ENCODE measurements around the gene FNDC8. TPM values are rescaled to one million over a fixed set of nuclear protein-coding genes. Genes with fewer than 3 reads are reported as not detected.

FNDC8 gene
- total RNA-seq, result not detected

GRCh38 chr17:35121315-35121714 lies at the start of gene FNDC8:
TSS of gene FNDC8 (plus strand) at chr17:35121615. CDS start at chr17:35121694, 79 bp downstream.
- Mint-ChIP-seq H3K36me3 (peaks cover 15% of the 10 kb centered on the region), H3K9me3 (no peaks in the 10 kb centered on the region), H3K4me3 (no peak within 1 kb of the TSS), H3K27me3 (peaks cover 3% of the 10 kb centered on the region), H3K4me1 (peaks cover 26% of the 10 kb centered on the region), H3K27ac (no peak within 1 kb of the TSS)
- no peak for DNase-seq

- Mint-ChIP-seq H3K27me3 (no peaks in the 10 kb centered on the region), H3K36me3 (peaks cover 2% of the 10 kb centered on the region), H3K4me1 (peaks cover 52% of the 10 kb centered on the region), H3K9me3 (no peaks in the 10 kb centered on the region), H3K4me3 (no peak overlapping the region), H3K27ac (peak overlapping the region; percentile 86)
- peak; percentile 11 for DNase-seq
Observed at GRCh38 chr17:35073183-35073790, 48.1 kb upstream of the FNDC8 start.

GRCh38 chr17:35073991-35074627 lies 47.3 kb upstream of the FNDC8 start:
- Mint-ChIP-seq H3K9me3 (no peaks in the 10 kb centered on the region), H3K4me1 (peaks cover 49% of the 10 kb centered on the region), H3K36me3 (peaks cover 2% of the 10 kb centered on the region), H3K4me3 (no peak overlapping the region), H3K27me3 (no peaks in the 10 kb centered on the region), H3K27ac (peak overlapping the region; percentile 86)
- peak; percentile 11 for DNase-seq

GRCh38 chr17:35074711-35075707 lies 46.4 kb upstream of the FNDC8 start:
- H3K36me3 Mint-ChIP-seq, result peaks cover 4% of the 10 kb centered on the region
- peak overlapping the region; percentile 72 for H3K27ac Mint-ChIP-seq
- peaks cover 55% of the 10 kb centered on the region for H3K4me1 Mint-ChIP-seq
- no peak for DNase-seq
- no peak overlapping the region for H3K4me3 Mint-ChIP-seq
- no peaks in the 10 kb centered on the region for H3K9me3 Mint-ChIP-seq
- no peaks in the 10 kb centered on the region for H3K27me3 Mint-ChIP-seq

GRCh38 chr17:35076874-35077273 lies 44.5 kb upstream of the FNDC8 start:
- Mint-ChIP-seq H3K27ac (no peak overlapping the region), H3K9me3 (no peaks in the 10 kb centered on the region), H3K36me3 (peaks cover 5% of the 10 kb centered on the region)

GRCh38 chr17:35079547-35080423 lies 41.6 kb upstream of the FNDC8 start:
- H3K36me3 Mint-ChIP-seq, result peaks cover 4% of the 10 kb centered on the region
- no peak overlapping the region for H3K27ac Mint-ChIP-seq
- H3K27me3 Mint-ChIP-seq, result no peaks in the 10 kb centered on the region
- DNase-seq, result no peak
- H3K4me1 Mint-ChIP-seq, result peaks cover 61% of the 10 kb centered on the region
- no peaks in the 10 kb centered on the region for H3K9me3 Mint-ChIP-seq
- H3K4me3 Mint-ChIP-seq, result no peak overlapping the region

More at GRCh38 chr17:35076874-35077273, 44.5 kb upstream of the FNDC8 start:
- Mint-ChIP-seq H3K27me3 (no peaks in the 10 kb centered on the region), H3K4me1 (peaks cover 69% of the 10 kb centered on the region), H3K4me3 (no peak overlapping the region)
- no peak for DNase-seq

GRCh38 chr17:35080536-35080935 lies 40.9 kb upstream of the FNDC8 start:
- H3K36me3 Mint-ChIP-seq, result peaks cover 6% of the 10 kb centered on the region
- no peak overlapping the region for H3K4me3 Mint-ChIP-seq
- H3K4me1 Mint-ChIP-seq, result peaks cover 61% of the 10 kb centered on the region
- no peak for DNase-seq
- no peaks in the 10 kb centered on the region for H3K27me3 Mint-ChIP-seq
- H3K27ac Mint-ChIP-seq, result peak overlapping the region; percentile 39
- no peaks in the 10 kb centered on the region for H3K9me3 Mint-ChIP-seq

- Mint-ChIP-seq H3K4me1 (peaks cover 65% of the 10 kb centered on the region), H3K27me3 (no peaks in the 10 kb centered on the region), H3K9me3 (no peaks in the 10 kb centered on the region), H3K4me3 (no peak overlapping the region), H3K36me3 (peaks cover 6% of the 10 kb centered on the region), H3K27ac (no peak overlapping the region)
- no peak for DNase-seq
Observed at GRCh38 chr17:35081638-35082037, 39.8 kb upstream of the FNDC8 start.

- Mint-ChIP-seq H3K9me3 (no peaks in the 10 kb centered on the region), H3K4me3 (peak overlapping the region; percentile 32), H3K4me1 (peaks cover 67% of the 10 kb centered on the region), H3K27me3 (no peaks in the 10 kb centered on the region), H3K27ac (peak overlapping the region; percentile 61), H3K36me3 (peaks cover 6% of the 10 kb centered on the region)
- no peak for DNase-seq
Observed at GRCh38 chr17:35082073-35082657, 39.2 kb upstream of the FNDC8 start.

GRCh38 chr17:35083071-35083470 lies 38.3 kb upstream of the FNDC8 start:
- Mint-ChIP-seq H3K36me3 (peaks cover 6% of the 10 kb centered on the region), H3K27me3 (no peaks in the 10 kb centered on the region), H3K9me3 (no peaks in the 10 kb centered on the region), H3K27ac (no peak overlapping the region), H3K4me1 (peaks cover 69% of the 10 kb centered on the region), H3K4me3 (no peak overlapping the region)
- no peak for DNase-seq

- Mint-ChIP-seq H3K9me3 (no peaks in the 10 kb centered on the region), H3K4me3 (no peak overlapping the region), H3K27me3 (no peaks in the 10 kb centered on the region), H3K36me3 (peaks cover 4% of the 10 kb centered on the region), H3K4me1 (peaks cover 74% of the 10 kb centered on the region), H3K27ac (no peak overlapping the region)
- DNase-seq, result no peak
Observed at GRCh38 chr17:35084987-35085386, 36.4 kb upstream of the FNDC8 start.

GRCh38 chr17:35086164-35086563 lies 35.3 kb upstream of the FNDC8 start:
- H3K4me3 Mint-ChIP-seq, result no peak overlapping the region
- H3K27ac Mint-ChIP-seq, result no peak overlapping the region
- H3K4me1 Mint-ChIP-seq, result peaks cover 70% of the 10 kb centered on the region

GRCh38 chr17:35086931-35087573 lies 34.4 kb upstream of the FNDC8 start:
- no peak for DNase-seq
- H3K4me1 Mint-ChIP-seq, result peaks cover 64% of the 10 kb centered on the region
- H3K27ac Mint-ChIP-seq, result peak overlapping the region; percentile 89

More at GRCh38 chr17:35086164-35086563, 35.3 kb upstream of the FNDC8 start:
- no peak for DNase-seq
- Mint-ChIP-seq H3K27me3 (no peaks in the 10 kb centered on the region), H3K36me3 (peaks cover 2% of the 10 kb centered on the region), H3K9me3 (no peaks in the 10 kb centered on the region)

More at GRCh38 chr17:35086931-35087573, 34.4 kb upstream of the FNDC8 start:
- peaks cover 2% of the 10 kb centered on the region for H3K36me3 Mint-ChIP-seq
- no peaks in the 10 kb centered on the region for H3K9me3 Mint-ChIP-seq
- peak overlapping the region; percentile 84 for H3K4me3 Mint-ChIP-seq
- no peaks in the 10 kb centered on the region for H3K27me3 Mint-ChIP-seq
